ENCODE results near the gene XIRP2. TPM values are rescaled to one million over a fixed set of nuclear protein-coding genes. Genes with fewer than 3 reads are reported as not detected.
A peak's percentile ranks its signal among the peaks of the same experiment; 100 is the strongest.

XIRP2 gene
- total RNA-seq, 1 donor from 2014 or later, result 0.29 TPM

GRCh38 chr2:167132066-167132465 lies 243.8 kb downstream of the XIRP2 start:
- Histone ChIP-seq H3K36me3 (ENCODE audit: control insufficient read depth, insufficient read depth, low read length) (no peaks in the 10 kb centered on the region), H3K4me3 (ENCODE audit: low read depth, low read length) (no peak overlapping the region), H3K27me3 (ENCODE audit: control insufficient read depth, insufficient read depth, low read length) (no peaks in the 10 kb centered on the region)
- TF ChIP-seq CTCF (IDR thresholded peaks at IDR 0.05; ENCODE audit: insufficient read depth, low read length, poor library complexity, severe bottlenecking), result no peak
- no peak for DNase-seq (ENCODE audit: low read depth)

- no peak for DNase-seq (ENCODE audit: low read depth)
- no peak for TF ChIP-seq CTCF (IDR thresholded peaks at IDR 0.05; ENCODE audit: insufficient read depth, low read length, poor library complexity, severe bottlenecking)
- H3K27me3 ChIP-seq (ENCODE audit: control insufficient read depth, insufficient read depth, low read length), result no peaks in the 10 kb centered on the region
- no peaks in the 10 kb centered on the region for H3K36me3 ChIP-seq (ENCODE audit: control insufficient read depth, insufficient read depth, low read length)
- no peak overlapping the region for H3K4me3 ChIP-seq (ENCODE audit: low read depth, low read length)
These were observed 244.8 kb downstream of the XIRP2 start for GRCh38 chr2:167132906-167133555.

GRCh38 chr2:167133614-167134013 lies 245.3 kb downstream of the XIRP2 start:
- no peak overlapping the region for H3K4me3 ChIP-seq (ENCODE audit: low read depth, low read length)
- H3K27me3 ChIP-seq (ENCODE audit: control insufficient read depth, insufficient read depth, low read length), result no peaks in the 10 kb centered on the region
- DNase-seq (ENCODE audit: low read depth), result no peak
- no peak for TF ChIP-seq CTCF (IDR thresholded peaks at IDR 0.05; ENCODE audit: insufficient read depth, low read length, poor library complexity, severe bottlenecking)
- no peaks in the 10 kb centered on the region for H3K36me3 ChIP-seq (ENCODE audit: control insufficient read depth, insufficient read depth, low read length)

GRCh38 chr2:167134381-167135072 lies 246.2 kb downstream of the XIRP2 start:
- H3K4me3 ChIP-seq (ENCODE audit: low read depth, low read length), result no peak overlapping the region
- DNase-seq (ENCODE audit: low read depth), result peak; percentile 48
- H3K27me3 ChIP-seq (ENCODE audit: control insufficient read depth, insufficient read depth, low read length), result no peaks in the 10 kb centered on the region
- TF ChIP-seq CTCF (IDR thresholded peaks at IDR 0.05; ENCODE audit: insufficient read depth, low read length, poor library complexity, severe bottlenecking), result no peak
- no peaks in the 10 kb centered on the region for H3K36me3 ChIP-seq (ENCODE audit: control insufficient read depth, insufficient read depth, low read length)

- H3K4me3 ChIP-seq (ENCODE audit: low read depth, low read length), result no peak overlapping the region
- no peaks in the 10 kb centered on the region for H3K36me3 ChIP-seq (ENCODE audit: control insufficient read depth, insufficient read depth, low read length)
- no peak for TF ChIP-seq CTCF (IDR thresholded peaks at IDR 0.05; ENCODE audit: insufficient read depth, low read length, poor library complexity, severe bottlenecking)
- H3K27me3 ChIP-seq (ENCODE audit: control insufficient read depth, insufficient read depth, low read length), result no peaks in the 10 kb centered on the region
- no peak for DNase-seq (ENCODE audit: low read depth)
These were observed 247.4 kb downstream of the XIRP2 start for GRCh38 chr2:167135706-167136105.
